ENCODE data around the gene NOX4.
"Not testable (repeated sequence)": the region's sequence is repeated elsewhere in the genome, so short reads cannot be mapped to it uniquely, and the experiment has no call there.

GRCh38 chr11:89288004-89288403, 203.2 kb downstream of the NOX4 start:
- TF ChIP-seq CTCF (IDR thresholded peaks at IDR 0.05; ENCODE audit: low read depth, low read length, poor library complexity, severe bottlenecking); EZH2phosphoT487 (IDR thresholded peaks at IDR 0.05; ENCODE audit: borderline replicate concordance, low read length): not testable (repeated sequence)

Data from DOHH2 (cell line).